Left ventricle myocardium inferior (tissue), 1 donor: ENCODE results near the gene KRT25. TPM values are rescaled to one million over a fixed set of nuclear protein-coding genes. Genes with fewer than 3 reads are reported as not detected.

Experiments used
- DNase-seq: peaks from one replicate; pipeline ENCODE4 v3.0.0-alpha.2; 2020
- H3K27ac ChIP-seq: fragments of 200-600 bp; replicated peaks from 2 replicates; pipeline ENCODE4 v1.8.0; 2021
- H3K27me3 ChIP-seq: fragments of 200-600 bp; 2 replicates; pipeline ENCODE4 v1.8.0; 2021; ENCODE audit warnings: low read depth
- H3K36me3 ChIP-seq: fragments of 200-600 bp; 2 replicates; pipeline ENCODE4 v1.8.0; 2021
- H3K4me1 ChIP-seq: fragments of 200-600 bp; 2 replicates; pipeline ENCODE4 v1.8.0; 2021
- H3K4me3 ChIP-seq: fragments of 200-600 bp; 2 replicates; pipeline ENCODE4 v1.8.0; 2021; ENCODE audit warnings: mild to moderate bottlenecking, moderate library complexity
- H3K9me3 ChIP-seq: fragments of 200-600 bp; replicated peaks from 2 replicates; pipeline ENCODE4 v1.8.0; 2021
- intact Hi-C: fragments of 100-400 bp; cut with micrococcal nuclease; formaldehyde crosslinking; loops from one replicate; pipeline ENCODE4 v1.11.0; 2022
- total RNA-seq: library from RNA; stranded (reverse); fragmentation: NEBNext Ultra II Directional; extraction: Animal tissue kit (Norgen Biotek cat#: 25700); gene quantifications from one replicate; pipeline ENCODE4 v1.2.1, GENCODE V29; 2021
- TF ChIP-seq, protein P1 (sequence below): fragments of 200-600 bp; IDR thresholded peaks from 2 replicates; pipeline ENCODE4 v1.8.0; 2021; ENCODE audit warnings: antibody characterized with exemption, mild to moderate bottlenecking, borderline replicate concordance
- donor health status: DM: no; HTN: yes; CAD: no; lungs with severe emphysema.

KRT25 gene
- total RNA-seq, 1 donor from 2014 or later = not detected

DNA sequence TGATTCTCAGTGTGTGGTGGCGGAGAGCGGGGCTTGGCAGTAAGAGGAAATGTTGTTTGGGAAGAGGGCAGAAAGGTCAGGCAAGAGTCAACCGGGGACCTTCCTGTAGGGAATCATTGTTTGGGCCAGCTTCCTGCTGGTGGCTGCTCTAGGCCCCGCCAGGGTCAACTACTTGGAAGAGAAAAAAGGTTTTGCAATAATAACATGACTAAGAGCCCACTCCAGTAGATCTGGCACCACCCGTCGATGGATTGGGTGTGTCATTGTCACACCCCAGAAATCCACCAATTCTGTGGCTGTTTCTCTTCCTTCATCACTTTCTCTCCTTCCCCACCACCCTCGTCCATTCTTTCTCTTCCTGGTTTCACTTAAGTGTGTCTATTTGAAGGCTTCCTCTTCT lies 47.4 kb downstream of the KRT25 start:
- intact Hi-C loops = no loop called here
- DNase-seq = peak; percentile 23
- no peaks in the 10 kb centered on the region for H3K36me3 ChIP-seq
- TF ChIP-seq, protein P1, sequence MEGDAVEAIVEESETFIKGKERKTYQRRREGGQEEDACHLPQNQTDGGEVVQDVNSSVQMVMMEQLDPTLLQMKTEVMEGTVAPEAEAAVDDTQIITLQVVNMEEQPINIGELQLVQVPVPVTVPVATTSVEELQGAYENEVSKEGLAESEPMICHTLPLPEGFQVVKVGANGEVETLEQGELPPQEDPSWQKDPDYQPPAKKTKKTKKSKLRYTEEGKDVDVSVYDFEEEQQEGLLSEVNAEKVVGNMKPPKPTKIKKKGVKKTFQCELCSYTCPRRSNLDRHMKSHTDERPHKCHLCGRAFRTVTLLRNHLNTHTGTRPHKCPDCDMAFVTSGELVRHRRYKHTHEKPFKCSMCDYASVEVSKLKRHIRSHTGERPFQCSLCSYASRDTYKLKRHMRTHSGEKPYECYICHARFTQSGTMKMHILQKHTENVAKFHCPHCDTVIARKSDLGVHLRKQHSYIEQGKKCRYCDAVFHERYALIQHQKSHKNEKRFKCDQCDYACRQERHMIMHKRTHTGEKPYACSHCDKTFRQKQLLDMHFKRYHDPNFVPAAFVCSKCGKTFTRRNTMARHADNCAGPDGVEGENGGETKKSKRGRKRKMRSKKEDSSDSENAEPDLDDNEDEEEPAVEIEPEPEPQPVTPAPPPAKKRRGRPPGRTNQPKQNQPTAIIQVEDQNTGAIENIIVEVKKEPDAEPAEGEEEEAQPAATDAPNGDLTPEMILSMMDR = no peak
- H3K9me3 ChIP-seq = no peaks in the 10 kb centered on the region
- H3K27me3 ChIP-seq = peaks cover 26% of the 10 kb centered on the region
- peak overlapping the region; percentile 46 for H3K27ac ChIP-seq
- H3K4me3 ChIP-seq = no peak overlapping the region
- H3K4me1 ChIP-seq = peaks cover 7% of the 10 kb centered on the region

GRCh38 chr17:40705584-40705983 lies 49.5 kb downstream of the KRT25 start:
- Histone ChIP-seq H3K27me3 (peaks cover 39% of the 10 kb centered on the region), H3K4me1 (peaks cover 7% of the 10 kb centered on the region), H3K9me3 (no peaks in the 10 kb centered on the region), H3K36me3 (no peaks in the 10 kb centered on the region), H3K27ac (no peak overlapping the region), H3K4me3 (no peak overlapping the region)
- TF ChIP-seq, protein P1 = no peak
- intact Hi-C loops = no loop called here
- no peak for DNase-seq

GRCh38 chr17:40703652-40704051 lies 51.5 kb downstream of the KRT25 start, which contains the start of gene KRT24:
KRT24 (minus strand) TSS chr17:40703752; CDS start chr17:40703693, 59 bp downstream.
- TF ChIP-seq, protein P1 = no peak
- DNase-seq = no peak
- Histone ChIP-seq H3K27ac (no peak within 1 kb of the TSS), H3K4me3 (no peak within 1 kb of the TSS), H3K9me3 (no peaks in the 10 kb centered on the region), H3K27me3 (peaks cover 48% of the 10 kb centered on the region), H3K4me1 (peaks cover 7% of the 10 kb centered on the region), H3K36me3 (no peaks in the 10 kb centered on the region)
- intact Hi-C loops = no loop called here

DNA sequence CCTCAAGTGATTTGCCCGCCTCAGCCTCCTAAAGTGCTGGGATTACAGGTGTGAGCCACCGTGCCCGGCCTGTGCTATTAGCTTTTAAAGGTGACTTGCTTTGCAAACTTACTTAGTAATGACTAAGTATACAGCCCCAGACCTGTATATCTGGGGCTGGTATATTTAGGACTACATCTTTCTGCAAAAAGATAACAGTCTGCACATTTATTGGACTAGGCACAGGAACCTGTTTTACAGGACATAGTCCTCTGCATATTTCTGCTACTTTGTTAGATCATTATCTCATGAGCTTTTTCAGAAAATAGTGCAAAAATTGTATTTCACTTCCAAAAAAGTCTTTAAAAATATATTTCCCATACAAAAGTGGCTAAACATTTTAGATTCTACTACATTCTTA lies 52.9 kb downstream of the KRT25 start:
- Histone ChIP-seq H3K9me3 (no peaks in the 10 kb centered on the region), H3K27me3 (peaks cover 54% of the 10 kb centered on the region), H3K4me3 (no peak overlapping the region), H3K4me1 (no peaks in the 10 kb centered on the region), H3K27ac (no peak overlapping the region), H3K36me3 (no peaks in the 10 kb centered on the region)
- TF ChIP-seq, protein P1 = no peak
- DNase-seq = no peak
- intact Hi-C loops = no loop called here

GRCh38 chr17:40699853-40700252 lies 55.3 kb downstream of the KRT25 start:
- no peak for DNase-seq
- peaks cover 68% of the 10 kb centered on the region for H3K27me3 ChIP-seq
- TF ChIP-seq, protein P1 = no peak

More at GRCh38 chr17:40699853-40700252, 55.3 kb downstream of the KRT25 start:
- no peaks in the 10 kb centered on the region for H3K36me3 ChIP-seq
- H3K4me3 ChIP-seq = no peak overlapping the region
- H3K9me3 ChIP-seq = no peaks in the 10 kb centered on the region
- no peaks in the 10 kb centered on the region for H3K4me1 ChIP-seq
- no peak overlapping the region for H3K27ac ChIP-seq
- intact Hi-C loops = no loop called here
